Measurements from ENCODE around the gene PAQR4.

The PAQR4 gene

DNA sequence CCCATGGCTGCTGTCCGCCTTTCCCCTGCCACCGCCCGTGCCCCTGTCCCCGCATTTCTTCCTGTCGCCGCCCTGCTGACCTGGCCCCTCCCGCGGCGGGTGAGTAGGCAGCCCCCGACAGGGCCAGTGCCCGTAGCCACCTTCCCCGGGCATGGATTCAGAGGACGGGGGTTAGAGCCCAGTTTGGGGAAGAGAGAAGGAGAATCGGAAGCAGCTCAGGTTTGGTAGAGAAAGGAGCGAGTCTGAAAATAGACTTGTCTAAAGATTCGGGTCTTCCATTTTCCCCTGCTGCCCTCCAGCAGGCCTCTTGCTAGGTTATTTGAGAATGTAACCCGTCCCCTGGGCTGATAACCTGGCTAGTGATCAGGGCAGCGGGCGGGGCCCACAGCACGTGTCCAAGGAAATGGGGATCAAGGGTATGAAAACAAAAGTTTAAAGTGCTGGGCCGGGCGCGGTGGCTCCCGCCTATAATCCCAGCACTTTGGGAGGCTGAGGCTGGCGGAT lies 35.7 kb downstream of the PAQR4 start:
- DNase-seq (ENCODE audit: low spot score) = no peak

DNA sequence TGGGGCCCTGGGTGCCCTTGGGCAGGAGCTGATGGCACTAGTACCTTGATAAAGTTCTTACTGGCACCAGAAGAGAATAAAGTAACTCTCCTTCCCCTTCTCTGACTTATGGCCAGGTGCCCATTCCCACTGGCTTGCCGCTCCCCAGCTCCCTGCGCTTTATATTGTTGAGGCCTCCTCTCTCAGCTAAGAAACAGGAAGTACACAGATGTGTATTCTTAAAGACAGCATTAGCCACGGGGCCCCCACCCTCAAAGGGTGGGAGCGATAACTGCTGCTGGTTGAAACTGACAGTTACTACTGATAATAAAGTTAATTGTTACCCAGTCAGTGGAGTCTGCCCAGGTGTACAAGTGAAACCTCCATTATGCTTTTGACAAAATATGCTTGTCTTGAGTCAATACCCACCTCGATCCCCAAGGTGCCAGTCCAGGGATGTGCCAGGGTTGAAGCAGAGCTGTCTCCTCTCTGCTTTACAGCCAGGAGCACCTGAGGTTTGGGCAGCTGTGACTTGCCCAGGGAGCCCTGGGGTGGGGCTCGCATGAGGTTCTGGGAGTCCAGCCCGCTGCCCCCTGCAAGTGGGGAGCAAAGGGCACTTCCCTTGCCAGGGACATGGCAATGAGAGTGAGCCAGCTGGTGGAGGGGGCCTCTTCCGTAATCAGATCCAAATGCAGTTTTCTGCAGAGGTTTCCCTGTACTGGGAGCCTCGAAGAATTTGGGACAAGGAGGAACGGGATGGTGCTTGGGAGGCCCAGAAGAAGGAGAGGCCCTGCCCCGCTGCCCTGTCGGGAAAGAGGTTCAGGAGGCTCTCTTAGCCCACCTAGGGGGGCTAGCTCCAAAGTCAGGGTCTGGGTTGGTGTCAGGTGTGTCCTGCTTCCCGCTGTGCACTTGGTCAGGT lies 38.2 kb downstream of the PAQR4 start:
- DNase-seq (ENCODE audit: low spot score) = no peak

DNA sequence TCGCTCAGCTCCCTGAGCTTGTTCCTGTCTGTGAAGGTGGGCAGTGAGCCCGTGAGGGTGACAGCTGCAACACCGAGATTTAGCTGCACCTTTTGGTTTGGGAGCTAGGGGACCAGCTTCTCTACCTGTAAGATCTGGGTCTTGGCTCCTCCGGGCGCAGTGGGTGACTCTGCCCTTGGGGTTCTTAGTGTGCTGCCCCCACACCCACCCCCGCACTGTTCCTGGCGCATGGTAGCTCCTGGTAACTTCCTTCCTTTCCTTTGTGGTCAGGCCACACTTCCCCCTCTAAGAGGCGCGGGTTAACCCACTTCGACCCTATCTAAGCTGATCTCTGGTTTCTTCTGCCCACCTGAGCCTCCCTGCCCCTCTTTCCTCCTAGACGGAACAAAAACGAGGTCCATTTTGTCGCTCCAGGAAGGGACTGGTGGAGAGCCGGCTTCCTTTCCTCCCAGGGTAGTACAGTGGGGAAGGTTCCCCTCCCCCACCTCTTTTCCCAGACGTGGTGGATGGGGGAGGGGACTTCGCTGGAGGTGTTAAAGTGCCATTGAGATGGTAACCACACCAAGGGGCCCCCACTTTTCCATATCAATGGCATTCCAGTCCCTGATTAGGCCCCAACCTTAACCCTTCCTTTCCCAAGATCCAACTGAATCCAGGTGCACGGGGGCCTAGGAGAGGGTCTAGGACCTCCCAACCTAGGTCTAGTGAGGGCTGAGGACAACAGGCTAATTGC lies 39.0 kb downstream of the PAQR4 start:
- DNase-seq (ENCODE audit: low spot score) = peak; percentile 57

DNA sequence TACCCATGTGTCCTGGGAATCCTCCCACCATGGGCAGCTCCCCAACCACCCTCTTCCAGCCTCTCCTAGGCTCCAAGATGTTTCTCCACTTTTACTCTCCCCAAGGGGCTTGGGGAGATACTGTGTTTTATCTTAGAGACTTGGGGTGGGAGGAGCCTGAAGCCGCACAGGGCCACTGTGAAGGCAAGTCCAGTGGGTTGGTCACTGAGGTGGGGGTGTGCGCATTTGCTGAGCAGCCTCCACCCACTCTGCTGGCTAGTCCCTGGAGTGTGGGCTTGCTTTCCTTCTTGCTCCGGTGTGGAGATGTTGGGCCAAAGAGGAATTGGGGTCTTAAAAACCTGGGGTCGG lies 39.5 kb downstream of the PAQR4 start:
- no peak for DNase-seq (ENCODE audit: low spot score)

DNA sequence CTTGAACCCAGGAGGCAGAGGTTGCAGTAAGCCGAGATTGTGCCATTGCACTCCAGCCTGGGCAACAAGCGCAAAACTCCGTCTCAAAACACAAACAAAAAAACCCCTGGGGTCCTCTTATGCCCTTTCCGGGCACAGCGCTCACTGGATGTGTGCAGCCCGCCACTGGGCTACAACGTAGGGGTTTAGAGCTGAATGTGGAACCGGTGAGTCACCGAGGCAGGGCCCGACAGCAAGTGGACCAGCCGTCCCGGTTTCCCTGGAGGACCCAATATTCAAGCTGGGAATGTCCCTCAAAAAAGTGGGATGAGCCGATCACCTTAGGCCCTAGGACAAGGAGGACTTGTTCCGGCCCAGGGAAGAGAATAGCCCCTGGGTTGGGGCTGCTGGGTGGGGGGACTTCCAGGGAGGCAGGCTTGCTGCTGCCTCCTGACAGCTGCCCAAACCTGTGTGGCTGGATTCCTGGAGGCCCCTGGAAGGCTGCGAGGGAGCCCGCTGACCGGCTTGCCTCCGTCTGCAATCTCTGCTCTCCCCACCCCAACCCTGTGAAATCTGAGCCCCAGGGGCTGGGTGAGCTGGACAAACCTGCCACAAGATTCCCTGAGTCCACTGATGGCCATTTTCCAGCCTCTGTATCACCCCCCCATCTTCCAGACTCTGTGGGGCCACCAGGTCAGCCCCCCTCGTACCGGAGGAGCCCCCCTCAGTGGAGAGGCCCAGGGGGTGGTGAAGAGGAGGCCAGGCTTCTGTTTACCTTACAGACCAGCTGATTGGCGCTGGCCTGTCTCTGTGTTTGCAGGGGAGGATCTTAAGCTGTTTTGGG lies 40.6 kb downstream of the PAQR4 start:
- DNase-seq (ENCODE audit: low spot score) = no peak

DNA sequence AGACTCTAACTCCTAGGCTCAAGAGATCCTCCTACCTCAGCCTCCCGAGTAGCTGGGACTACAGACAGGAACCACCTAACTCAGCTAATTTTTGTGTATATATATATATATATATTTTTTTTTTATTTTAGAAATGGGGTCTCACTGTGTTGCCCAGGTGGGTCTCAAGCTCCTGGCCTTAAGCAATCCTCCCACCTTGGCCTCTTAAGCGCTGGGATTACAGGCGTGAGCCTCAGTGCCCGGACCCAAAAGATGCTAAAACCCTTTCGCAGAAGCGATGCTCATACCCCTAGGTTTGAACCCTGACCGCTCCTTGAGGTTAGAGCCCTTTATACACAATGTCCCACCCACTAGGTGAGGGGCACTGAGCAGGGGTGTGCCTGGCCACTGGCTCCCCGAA lies 41.4 kb downstream of the PAQR4 start:
- no peak for DNase-seq (ENCODE audit: low spot score)

DNA sequence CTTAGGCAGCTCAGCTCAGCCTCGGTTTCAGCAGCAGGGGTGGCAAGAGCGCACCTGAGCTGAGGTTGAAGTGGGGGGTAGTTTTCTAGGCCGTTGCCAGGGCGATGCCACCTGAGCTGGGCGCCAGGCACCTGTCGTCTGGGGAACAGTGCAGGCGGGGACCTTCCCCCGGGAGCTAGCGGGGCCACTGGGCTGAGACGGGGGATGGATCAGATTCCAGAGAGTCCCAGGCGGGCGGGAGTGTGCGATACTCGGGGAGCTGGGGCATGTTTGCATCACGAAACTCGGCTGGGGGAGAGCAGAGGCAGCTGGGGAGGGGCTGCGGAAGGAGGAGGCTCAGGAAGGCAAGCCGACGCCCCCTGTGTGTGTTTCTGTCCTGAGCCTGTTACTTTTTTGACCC lies 43.1 kb downstream of the PAQR4 start:
- DNase-seq (ENCODE audit: low spot score) = no peak

DNA sequence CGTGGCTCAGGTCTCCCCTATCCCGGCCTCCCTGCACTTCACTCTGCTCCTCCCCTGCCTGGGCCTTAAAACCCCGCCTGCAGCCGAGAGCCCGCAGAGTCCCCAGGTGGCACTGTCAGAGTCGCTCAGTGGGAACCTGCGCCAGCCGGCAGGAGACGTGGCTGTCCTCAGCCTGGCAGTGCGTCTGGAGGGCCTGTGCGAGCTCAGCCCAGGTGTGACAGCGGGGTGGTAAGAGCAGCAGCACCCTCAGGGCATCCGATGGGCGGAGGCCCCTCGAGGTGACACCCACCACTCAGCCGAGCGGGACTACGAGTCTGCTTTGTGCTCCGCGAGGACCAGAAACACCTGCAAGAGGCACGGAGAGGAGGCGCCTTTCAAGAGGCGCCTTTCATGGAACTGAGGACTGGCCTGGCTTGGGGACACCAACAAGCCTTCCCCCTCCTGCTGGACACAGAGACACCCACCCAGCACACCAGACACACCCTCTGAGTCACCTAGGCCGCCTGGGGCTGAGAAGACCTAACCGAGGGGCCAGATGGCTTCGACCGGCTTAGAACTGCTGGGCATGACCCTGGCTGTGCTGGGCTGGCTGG lies 43.8 kb downstream of the PAQR4 start, which contains the start of gene CLDN9:
Gene CLDN9, plus strand, starts transcription at position 96 of the 593 bp plus-strand sequence. Its CDS starts 440 bp downstream, at position 536.
- no peak for DNase-seq (ENCODE audit: low spot score)

DNA sequence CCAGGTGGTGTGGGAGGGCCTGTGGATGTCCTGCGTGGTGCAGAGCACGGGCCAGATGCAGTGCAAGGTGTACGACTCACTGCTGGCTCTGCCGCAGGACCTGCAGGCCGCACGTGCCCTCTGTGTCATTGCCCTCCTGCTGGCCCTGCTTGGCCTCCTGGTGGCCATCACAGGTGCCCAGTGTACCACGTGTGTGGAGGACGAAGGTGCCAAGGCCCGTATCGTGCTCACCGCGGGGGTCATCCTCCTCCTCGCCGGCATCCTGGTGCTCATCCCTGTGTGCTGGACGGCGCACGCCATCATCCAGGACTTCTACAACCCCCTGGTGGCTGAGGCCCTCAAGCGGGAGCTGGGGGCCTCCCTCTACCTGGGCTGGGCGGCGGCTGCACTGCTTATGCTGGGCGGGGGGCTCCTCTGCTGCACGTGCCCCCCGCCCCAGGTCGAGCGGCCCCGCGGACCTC lies 44.4 kb downstream of the PAQR4 start:
- no peak for DNase-seq (ENCODE audit: low spot score)

DNA sequence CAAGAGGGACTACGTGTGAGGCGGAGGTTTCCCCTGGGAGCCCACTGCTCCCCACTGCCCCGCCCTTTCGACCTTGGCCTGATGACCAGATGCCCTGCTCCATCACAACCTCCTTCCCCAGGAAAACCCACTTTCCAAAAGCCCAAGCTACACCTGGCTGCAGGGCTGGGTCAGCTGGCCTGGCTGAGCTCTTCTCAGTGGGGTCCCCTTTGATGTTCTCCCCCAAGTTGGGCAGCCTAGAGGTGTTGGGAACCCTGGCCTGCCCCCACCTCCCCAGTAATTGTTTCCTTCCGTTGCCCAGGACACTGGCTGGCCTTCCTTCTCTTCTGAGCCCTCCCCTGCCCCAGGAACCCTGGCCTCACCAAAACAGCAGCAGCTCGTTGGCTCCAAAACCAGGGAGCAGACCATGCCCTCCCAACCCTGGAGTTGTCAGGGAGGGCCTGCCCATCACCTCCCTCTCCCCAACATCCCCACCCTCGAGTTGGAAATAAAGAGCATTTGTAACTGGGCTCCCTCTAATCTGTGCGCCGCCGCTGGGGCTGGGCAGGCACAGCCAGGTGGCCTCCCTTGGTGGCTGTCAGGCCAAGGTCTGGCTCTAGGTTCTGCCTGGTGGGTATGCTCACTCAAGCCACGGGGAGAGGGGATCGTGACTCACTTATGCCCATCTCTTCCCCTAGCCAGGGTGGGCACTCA lies 45.0 kb downstream of the PAQR4 start:
- no peak for DNase-seq (ENCODE audit: low spot score)

DNA sequence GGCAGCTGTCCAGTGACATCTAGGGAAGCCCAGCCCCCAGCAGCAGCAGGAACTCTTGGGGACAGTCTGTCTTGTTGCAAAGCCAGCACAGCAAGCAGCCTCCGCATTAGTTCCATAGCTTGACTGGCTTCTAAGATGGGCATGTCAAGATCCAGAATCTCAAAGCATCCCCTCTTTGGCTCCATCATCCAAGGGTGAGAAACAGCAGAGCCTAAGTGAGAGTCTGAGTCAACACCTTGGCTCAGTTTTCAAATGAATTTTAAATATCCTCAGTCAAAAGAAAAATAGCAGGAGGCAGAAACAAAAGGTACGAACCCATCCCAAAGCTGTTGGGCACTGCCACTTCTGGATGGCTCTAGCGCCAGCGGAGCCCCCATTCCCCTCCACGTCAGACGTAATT lies 45.8 kb downstream of the PAQR4 start:
- DNase-seq (ENCODE audit: low spot score) = no peak

DNA sequence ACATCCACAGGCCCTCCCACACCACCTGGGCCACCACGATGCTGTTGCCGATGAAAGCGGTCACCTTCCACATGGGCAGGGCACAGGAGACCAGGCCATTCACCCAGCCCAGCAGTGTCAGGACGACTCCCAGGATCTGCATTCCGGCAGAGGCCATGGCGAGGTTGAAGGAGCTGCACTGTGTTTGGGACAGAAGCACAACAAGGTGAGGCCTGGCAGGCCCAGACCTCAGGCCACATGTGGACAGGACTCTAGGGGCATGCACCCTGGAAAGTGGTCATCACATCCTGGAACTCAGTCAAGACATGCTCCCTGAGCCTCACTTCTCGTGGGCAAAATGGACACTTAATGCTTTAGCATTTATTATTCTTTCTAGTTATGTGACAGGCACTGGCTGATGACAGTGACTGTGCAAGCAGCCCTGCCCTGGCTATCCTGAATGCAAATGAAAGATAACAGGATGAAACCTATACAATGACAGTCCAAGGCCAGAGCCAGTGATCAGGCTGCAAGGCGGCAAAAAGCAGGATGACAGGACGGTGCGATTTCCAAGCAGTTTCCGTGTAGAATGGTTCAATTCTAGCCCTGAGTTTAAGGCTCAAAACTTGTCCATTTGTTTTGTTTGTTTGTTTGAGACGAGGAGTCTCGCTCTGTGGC lies 46.8 kb downstream of the PAQR4 start:
- no peak for DNase-seq (ENCODE audit: low spot score)

DNA sequence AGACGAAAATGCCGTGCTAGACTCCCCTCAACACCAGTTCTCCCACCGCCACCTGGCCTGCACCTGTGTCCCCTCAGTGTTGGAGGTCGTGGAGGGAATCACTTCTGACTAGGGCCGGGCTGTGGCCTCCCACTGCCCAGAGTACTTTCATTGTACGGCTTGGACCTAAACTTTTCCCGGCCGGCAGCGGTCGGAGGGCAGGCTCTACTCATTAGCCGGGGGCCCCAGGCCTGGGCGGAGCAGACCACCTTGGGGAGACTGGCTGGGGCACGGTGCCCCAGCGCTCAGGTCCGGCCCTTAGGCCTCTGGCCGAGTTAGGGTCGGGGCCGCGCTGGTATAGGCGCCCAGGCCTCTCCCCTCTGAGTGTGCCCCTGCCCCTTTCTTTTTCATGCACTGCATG lies 48.2 kb downstream of the PAQR4 start:
- no peak for DNase-seq (ENCODE audit: low spot score)

DNA sequence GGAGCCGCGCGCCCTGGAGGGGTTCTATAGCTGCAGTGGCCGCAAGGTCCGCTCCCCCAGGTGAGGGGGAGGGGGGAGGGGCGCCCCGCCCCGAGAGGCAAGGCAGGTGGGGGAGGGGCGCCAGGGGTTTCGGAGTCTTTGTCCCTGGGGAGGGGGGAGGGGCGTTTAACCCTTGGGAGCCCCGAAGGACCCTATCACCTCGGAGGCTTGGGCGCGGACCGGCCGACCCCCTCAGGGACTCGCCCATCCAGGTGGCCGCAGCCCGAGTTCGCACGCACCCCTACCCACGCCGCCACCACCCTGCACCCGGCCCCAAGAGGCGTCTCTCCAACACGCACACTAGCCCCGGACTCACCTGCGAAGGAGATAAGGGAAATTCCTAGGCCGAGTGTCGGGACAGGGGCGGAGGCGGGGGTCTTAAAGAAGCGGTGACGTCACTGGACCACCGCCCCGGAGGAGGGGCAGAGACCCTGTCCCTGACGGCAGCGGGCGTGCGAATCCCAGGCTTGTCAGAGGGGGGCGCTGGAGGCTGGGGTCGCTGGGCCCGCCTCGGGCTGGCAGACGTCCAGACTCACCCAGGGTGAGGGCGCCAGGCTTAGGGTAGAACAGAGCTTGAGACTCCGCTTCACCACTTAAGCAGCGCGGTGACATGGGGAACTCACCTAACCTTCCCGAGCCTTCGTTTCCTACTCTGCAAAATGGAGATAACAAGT lies 48.8 kb downstream of the PAQR4 start, which contains the start of gene CLDN6:
Gene CLDN6, minus strand, starts transcription at position 390 of the 713 bp plus-strand sequence. CDS start 2,162 bp downstream, outside the sequence.
- no peak for DNase-seq (ENCODE audit: low spot score)

DNA sequence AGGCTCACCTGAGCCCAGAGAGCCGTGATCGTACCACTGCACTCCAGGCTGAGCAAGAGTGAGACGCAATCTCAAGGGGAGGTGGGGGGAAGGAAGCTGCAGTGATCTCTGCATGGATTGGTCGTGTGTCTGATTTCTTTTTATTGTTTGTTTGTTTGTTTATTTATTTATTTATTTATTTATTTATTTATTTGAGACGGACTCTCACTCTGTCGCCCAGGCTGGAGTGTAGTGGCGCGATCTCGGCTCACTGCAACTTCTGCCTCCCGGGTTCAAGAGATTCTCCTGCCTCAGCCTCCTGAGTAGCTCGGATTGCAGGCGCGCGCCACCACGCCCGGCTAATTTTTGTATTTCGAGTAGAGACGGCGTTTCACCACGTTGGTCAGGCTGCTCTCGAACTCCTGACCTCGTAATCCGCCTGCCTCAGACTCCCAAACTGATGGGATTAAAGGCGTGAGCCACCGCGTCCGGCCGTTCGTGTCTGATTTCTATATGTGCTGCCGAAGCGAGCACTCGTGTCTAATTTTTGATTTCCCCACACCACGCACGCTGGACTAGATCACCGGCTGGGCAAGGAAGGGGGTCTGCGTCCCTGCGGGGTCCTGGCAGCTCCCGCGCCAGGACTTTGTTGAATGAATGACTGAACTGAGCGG lies 50.6 kb downstream of the PAQR4 start:
- no peak for DNase-seq (ENCODE audit: low spot score)

DNA sequence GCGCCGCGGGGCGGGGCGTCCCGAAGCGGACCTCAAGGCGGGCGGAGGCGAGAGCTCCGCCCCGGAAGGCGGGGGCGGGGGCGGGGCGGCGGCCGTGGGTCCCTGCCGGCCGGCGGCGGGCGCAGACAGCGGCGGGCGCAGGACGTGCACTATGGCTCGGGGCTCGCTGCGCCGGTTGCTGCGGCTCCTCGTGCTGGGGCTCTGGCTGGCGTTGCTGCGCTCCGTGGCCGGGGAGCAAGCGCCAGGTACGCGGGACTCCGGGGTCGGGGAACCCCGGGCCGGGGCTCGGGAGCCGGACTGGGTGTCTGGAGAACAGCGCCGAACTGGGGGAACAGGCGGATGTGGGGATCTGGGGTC lies 51.1 kb downstream of the PAQR4 start, which contains the start of gene TNFRSF12A:
Gene TNFRSF12A, plus strand, starts transcription at position 122 of the 357 bp plus-strand sequence. Its CDS starts 30 bp downstream, at position 152.
- DNase-seq (ENCODE audit: low spot score) = peak; percentile 69

DNA sequence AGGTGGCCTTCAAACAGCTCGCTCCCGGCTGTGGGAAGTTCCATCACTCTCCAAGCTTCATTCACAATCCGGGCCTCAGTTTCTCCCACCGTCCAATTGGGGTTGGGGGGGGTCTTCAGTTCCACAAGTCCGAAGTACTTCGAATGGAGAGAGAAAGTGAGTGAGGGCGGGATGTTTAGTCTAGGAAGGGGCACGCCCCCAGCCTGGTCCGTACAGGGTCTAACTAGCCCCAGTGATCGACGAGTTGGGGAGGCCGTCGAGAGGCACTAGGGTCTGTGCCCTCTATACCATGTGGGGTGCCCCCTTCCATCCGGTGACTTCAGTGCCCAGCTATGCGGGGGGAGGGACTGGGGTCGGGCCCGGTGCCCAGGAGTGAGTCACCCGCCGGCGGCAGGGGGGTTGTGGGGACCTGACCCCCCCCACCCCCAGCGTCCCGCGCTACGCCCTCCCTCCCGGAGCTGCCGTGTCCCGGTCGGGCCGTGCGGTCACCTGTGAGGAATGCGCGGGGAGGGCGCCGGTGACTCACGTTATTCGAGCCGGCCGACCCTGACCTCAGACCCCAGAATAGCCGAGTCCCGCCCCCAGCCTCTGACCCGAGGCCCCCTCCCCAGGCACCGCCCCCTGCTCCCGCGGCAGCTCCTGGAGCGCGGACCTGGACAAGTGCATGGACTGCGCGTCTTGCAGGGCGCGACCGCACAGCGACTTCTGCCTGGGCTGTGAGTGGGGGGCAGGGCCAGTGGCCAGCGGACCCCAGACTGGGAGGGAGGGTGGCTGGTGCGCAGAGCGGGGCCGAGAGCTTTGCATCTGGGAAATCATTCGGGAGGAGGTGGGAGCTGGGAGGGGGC lies 51.7 kb downstream of the PAQR4 start:
- peak; percentile 47 for DNase-seq (ENCODE audit: low spot score)

All from Ammon's horn (tissue), 1 donor.